ENCODE data around the gene LILRB1.
"Not testable (repeated sequence)": the region's sequence is repeated elsewhere in the genome, so short reads cannot be mapped to it uniquely, and the experiment has no call there.

Gene LILRB1

GRCh38 chr19:54626757-54627156 lies 3.5 kb upstream of the LILRB1 start:
- no peak for DNase-seq

GRCh38 chr19:54627912-54628311 lies 2.4 kb upstream of the LILRB1 start:
- not testable (repeated sequence) for DNase-seq

GRCh38 chr19:54630782-54631181 lies 498 bp downstream of the LILRB1 start:
- no peak for DNase-seq

GRCh38 chr19:54631489-54632337 lies 1.4 kb downstream of the LILRB1 start:
- not testable (repeated sequence) for DNase-seq

- DNase-seq: not testable (repeated sequence)
These were observed 2.2 kb downstream of the LILRB1 start for GRCh38 chr19:54632517-54632916.

- DNase-seq: no peak
These were observed 3.1 kb downstream of the LILRB1 start for GRCh38 chr19:54633401-54633800.

GRCh38 chr19:54636081-54636480 lies 5.8 kb downstream of the LILRB1 start:
- DNase-seq: not testable (repeated sequence)

- no peak for DNase-seq
These were observed 8.4 kb downstream of the LILRB1 start for GRCh38 chr19:54638683-54639082.

GRCh38 chr19:54642953-54643352 lies 12.7 kb downstream of the LILRB1 start:
- not testable (repeated sequence) for DNase-seq

GRCh38 chr19:54643583-54643982 lies 13.3 kb downstream of the LILRB1 start:
- not testable (repeated sequence) for DNase-seq

- no peak for DNase-seq
These were observed 13.8 kb downstream of the LILRB1 start for GRCh38 chr19:54644056-54644455.

- no peak for DNase-seq
These were observed 16.1 kb downstream of the LILRB1 start for GRCh38 chr19:54646331-54646841.

GRCh38 chr19:54648129-54648528 lies 17.8 kb downstream of the LILRB1 start:
- DNase-seq: no peak

- DNase-seq: no peak
These were observed 19.9 kb downstream of the LILRB1 start for GRCh38 chr19:54650108-54650655.

GRCh38 chr19:54653181-54653809 lies 23.0 kb downstream of the LILRB1 start:
- DNase-seq: no peak

GRCh38 chr19:54654447-54655321 lies 24.4 kb downstream of the LILRB1 start:
- DNase-seq: no peak

GRCh38 chr19:54659300-54659699 lies 29.0 kb downstream of the LILRB1 start:
- DNase-seq: no peak

GRCh38 chr19:54660306-54660705 lies 30.0 kb downstream of the LILRB1 start:
- no peak for DNase-seq

- no peak for DNase-seq
These were observed 30.7 kb downstream of the LILRB1 start for GRCh38 chr19:54660964-54661363.

- no peak for DNase-seq
These were observed 31.7 kb downstream of the LILRB1 start for GRCh38 chr19:54661846-54662481.

GRCh38 chr19:54662730-54663129 lies 32.4 kb downstream of the LILRB1 start, which contains the start of gene LILRB4:
TSS of gene LILRB4 (plus strand) at chr19:54662985. CDS start at chr19:54663034, 49 bp downstream.
- no peak for DNase-seq

GRCh38 chr19:54665530-54665929 lies 35.2 kb downstream of the LILRB1 start:
- DNase-seq: no peak
